HEK293T (cell line): ENCODE data around the gene STEEP1.

Experiments used
- ARNT ChIP-seq: fragments of 450-650 bp; IDR thresholded peaks from 2 replicates; pipeline ENCODE4 v1.6.1; 2017; ENCODE audit warnings: mild to moderate bottlenecking
- BHLHE40 ChIP-seq: fragments of 450-650 bp; IDR thresholded peaks from 2 replicates; pipeline ENCODE4 v1.6.1; 2016; ENCODE audit warnings: mild to moderate bottlenecking, moderate library complexity, borderline replicate concordance
- FOXM1 ChIP-seq: fragments of 450-650 bp; IDR thresholded peaks from 2 replicates; pipeline ENCODE4 v1.6.1; 2017; ENCODE audit warnings: mild to moderate bottlenecking, borderline replicate concordance
- L3MBTL2 ChIP-seq: fragments of 450-650 bp; conservative IDR thresholded peaks from 2 replicates; pipeline ENCODE4 v1.6.1; 2016; ENCODE audit warnings: mild to moderate bottlenecking
- SP1 ChIP-seq: fragments of 450-650 bp; IDR thresholded peaks from 2 replicates; pipeline ENCODE4 v1.6.1; 2017
- TARDBP ChIP-seq: fragments of 450-650 bp; IDR thresholded peaks from 2 replicates; pipeline ENCODE4 v1.6.1; 2016

GRCh38 chrX:119574394-119575266 lies 9.4 kb upstream of the STEEP1 start, which contains the start of gene UBE2A:
- TF ChIP-seq FOXM1 (peak; percentile 15; the same call in 1 of the 2 replicates), TARDBP (no peak), L3MBTL2 (peak; percentile 20; the same call in 1 of the 2 replicates), SP1 (no peak), ARNT (no peak), BHLHE40 (peak; percentile 68)
